Fibroblast of villous mesenchyme (primary cell): Measurements from ENCODE around the gene RHPN2. TPM values are rescaled to one million over a fixed set of nuclear protein-coding genes. Genes with fewer than 3 reads are reported as not detected.

Experiments used
- DNase-seq: peaks from one replicate; pipeline ENCODE4 v3.0.0-alpha.2; 2010; ENCODE audit warnings: low read depth
- H3K4me3 ChIP-seq: 2 replicates; pipeline ENCODE4 v1.5.1; 2011; ENCODE audit warnings: low read depth, mild to moderate bottlenecking, low read length
- total RNA-seq: library from RNA; depleted of rRNA; stranded (reverse); fragments of >200 nt; gene quantifications from 2 replicates; pipeline ENCODE4 v1.2.3, GENCODE V29; 2012
- TF ChIP-seq, protein P1 (sequence below): IDR thresholded peaks from 2 replicates; pipeline ENCODE4 v1.5.1; 2012; ENCODE audit warnings: low read depth, mild to moderate bottlenecking, low read length; ENCODE audit not compliant: insufficient read depth

The RHPN2 gene
- 2.6 TPM in 2 replicates for total RNA-seq

DNA sequence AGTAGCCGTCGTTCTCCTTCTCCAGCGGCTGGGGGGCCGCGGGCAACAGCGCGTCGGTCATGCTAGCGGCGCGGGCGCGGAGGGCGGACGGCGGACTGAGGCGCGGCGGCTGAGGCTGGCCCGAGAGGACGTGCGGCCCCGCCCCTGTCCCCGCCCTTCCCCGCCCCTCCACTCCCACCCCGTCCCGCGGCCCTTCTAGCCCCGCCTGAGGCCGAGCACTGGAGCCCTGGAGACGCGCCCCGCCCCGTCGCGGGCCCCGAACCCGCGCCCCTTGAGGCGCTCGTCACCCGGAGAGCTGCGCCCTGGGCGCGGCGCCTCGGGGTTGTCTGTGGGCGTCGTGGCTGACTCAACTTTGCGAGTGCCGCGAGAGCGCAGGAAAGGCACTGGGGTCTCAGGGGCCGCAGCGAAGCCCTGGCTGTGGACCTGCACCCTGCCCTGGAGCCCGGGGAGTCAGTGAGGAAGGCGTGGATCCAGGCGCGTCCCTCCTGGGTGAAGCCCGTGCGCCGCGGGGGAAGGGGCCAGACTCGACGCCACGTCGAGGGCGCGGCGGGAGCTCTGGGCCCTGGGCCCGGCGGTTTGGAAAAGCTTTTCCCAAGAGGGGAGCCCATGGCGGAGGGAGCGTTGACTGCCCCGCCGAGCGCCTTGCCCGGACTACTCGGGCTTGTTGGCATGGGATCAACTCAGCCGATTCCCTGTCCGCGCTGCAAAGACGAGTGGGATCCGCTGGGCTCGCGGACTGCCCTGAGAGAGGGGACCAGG is at the start of gene RHPN2:
Gene RHPN2, minus strand, starts transcription at position 97 of the 759 bp plus-strand sequence. Its CDS starts 36 bp downstream, at position 61.
- TF ChIP-seq, protein P1, sequence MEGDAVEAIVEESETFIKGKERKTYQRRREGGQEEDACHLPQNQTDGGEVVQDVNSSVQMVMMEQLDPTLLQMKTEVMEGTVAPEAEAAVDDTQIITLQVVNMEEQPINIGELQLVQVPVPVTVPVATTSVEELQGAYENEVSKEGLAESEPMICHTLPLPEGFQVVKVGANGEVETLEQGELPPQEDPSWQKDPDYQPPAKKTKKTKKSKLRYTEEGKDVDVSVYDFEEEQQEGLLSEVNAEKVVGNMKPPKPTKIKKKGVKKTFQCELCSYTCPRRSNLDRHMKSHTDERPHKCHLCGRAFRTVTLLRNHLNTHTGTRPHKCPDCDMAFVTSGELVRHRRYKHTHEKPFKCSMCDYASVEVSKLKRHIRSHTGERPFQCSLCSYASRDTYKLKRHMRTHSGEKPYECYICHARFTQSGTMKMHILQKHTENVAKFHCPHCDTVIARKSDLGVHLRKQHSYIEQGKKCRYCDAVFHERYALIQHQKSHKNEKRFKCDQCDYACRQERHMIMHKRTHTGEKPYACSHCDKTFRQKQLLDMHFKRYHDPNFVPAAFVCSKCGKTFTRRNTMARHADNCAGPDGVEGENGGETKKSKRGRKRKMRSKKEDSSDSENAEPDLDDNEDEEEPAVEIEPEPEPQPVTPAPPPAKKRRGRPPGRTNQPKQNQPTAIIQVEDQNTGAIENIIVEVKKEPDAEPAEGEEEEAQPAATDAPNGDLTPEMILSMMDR = no peak
- H3K4me3 ChIP-seq = peak within 1 kb of the TSS; percentile 67
- peak; percentile 78 for DNase-seq

DNA sequence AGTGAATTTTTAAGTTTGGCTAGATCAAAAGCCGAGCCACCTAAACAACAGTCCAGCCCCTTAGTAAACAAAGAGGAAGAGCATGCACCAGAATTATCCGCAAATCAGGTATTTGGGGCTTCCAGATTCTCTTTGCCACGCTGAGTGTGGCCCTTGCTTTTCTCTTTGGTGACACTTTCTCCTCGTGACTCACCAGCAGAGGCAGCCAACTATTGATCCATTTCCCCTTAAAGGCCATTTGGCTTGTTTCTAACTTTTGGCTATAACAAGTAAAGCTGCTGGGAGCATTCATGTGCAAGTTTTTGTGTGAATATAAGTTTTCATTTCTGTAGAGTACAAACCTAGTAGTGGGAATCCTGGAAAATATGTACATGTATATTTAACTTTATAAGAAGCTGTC is 49.6 kb upstream of the RHPN2 start:
- no peak for DNase-seq
- TF ChIP-seq, protein P1 = no peak
- no peak overlapping the region for H3K4me3 ChIP-seq

DNA sequence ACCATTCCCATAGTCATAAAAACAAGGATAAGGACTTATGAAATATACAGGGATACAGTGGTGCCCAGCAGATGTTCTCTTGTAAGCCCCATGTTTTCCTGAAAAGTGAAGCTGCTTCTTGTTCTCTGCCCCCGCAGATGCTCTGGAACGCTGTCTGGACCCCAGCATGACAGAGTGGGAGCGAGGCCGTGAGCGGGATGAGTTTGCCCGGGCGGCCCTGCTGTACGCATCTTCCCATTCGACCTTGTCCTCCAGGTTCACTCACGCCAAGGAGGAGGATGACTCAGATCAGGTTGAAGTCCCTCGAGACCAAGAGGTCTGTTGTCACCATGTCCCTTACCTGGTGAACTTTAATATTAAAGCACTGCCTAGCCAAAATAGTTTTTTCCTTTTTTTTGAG is 46.9 kb upstream of the RHPN2 start:
- TF ChIP-seq, protein P1 = no peak
- no peak for DNase-seq
- H3K4me3 ChIP-seq = no peak overlapping the region

DNA sequence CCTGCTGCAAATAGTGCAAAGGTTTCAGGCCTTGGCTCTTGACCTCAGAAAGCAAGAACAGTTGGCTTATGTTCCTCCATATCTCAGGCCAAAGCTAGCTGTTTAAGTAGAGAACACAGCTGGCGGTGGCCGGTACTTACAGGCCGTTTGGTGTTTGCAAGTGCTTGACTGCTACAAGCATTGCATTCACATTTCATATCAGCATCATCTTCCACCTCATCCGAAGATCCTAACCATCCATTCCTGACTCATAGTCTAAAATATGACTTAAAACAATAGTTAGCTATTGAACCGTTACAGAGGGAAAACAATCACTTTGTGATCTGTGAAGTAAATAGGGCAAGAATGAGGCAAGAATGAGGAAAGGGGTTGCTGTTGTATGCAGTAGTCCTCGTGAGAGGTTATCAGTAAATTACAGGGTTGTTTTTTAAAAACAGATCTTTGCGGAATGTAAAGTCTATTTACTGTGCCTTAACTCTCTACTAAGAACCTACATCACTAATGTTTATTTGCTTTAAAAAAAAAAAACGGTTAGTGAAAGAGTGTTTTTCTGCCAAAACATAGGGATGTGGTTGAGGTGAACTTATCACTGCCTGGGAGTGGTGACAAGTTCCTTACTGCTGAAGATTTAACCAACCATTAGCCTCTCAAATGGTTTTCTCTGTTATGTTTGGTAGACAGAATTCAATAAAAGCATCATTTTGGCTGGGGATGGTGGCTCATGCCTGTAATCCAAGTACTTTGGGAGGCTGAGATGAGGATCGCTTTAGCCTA is 45.6 kb upstream of the RHPN2 start:
- H3K4me3 ChIP-seq = no peak overlapping the region
- TF ChIP-seq, protein P1 = no peak
- peak; percentile 22 for DNase-seq

DNA sequence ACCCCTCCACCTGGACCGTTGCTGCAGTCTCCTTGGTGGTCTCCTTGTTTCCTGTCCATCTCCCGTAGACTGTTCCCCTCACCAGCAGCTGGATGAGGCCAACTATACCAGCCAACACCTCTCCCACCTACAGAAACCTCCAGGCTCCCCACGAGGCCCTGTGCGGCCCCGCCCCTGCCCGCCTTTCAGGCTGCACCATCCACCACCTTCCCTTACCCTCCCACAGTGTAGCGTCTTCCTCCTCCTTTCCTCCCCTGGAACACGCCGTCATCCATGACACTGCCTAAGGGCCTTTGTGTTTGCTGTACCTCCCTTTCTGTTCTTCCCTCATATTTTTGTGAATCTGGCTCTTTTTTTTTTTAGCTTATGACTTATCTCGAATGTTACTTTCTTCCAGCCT is 43.5 kb upstream of the RHPN2 start:
- TF ChIP-seq, protein P1 = no peak
- H3K4me3 ChIP-seq = no peak overlapping the region
- DNase-seq = no peak

DNA sequence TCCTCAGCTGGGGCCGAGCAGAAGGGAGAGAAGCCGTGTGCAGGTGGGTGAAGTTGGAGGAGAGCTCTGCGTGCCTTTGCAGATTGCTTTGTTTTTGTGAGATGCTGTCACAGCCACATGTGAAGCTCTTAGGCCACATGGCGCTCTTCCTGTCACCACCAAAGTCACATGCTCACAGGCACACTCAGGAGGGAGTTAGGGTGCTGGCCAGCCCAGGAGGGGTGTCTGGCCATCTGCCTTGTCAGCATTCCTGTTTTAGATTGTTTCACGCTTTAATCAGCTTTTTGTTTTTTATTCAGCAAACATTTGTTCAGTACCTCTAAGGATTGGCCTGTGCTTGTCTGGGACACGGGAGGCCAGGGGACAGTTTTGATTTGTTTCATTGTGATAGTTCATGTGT is 38.2 kb upstream of the RHPN2 start:
- no peak overlapping the region for H3K4me3 ChIP-seq
- DNase-seq = no peak
- TF ChIP-seq, protein P1 = no peak
